GM21576 (cell line): ENCODE measurements around the gene CRIP1.
A peak's percentile ranks its signal among the peaks of the same experiment; 100 is the strongest.

ENCODE experiments used
- ATAC-seq: cut with Tn5 transposase; IDR thresholded peaks from one replicate; pipeline ENCODE4 v1.9.1; 2021; ENCODE audit warnings: mild to moderate bottlenecking, moderate library complexity; ENCODE audit not compliant: unreplicated experiment

CRIP1 gene

DNA sequence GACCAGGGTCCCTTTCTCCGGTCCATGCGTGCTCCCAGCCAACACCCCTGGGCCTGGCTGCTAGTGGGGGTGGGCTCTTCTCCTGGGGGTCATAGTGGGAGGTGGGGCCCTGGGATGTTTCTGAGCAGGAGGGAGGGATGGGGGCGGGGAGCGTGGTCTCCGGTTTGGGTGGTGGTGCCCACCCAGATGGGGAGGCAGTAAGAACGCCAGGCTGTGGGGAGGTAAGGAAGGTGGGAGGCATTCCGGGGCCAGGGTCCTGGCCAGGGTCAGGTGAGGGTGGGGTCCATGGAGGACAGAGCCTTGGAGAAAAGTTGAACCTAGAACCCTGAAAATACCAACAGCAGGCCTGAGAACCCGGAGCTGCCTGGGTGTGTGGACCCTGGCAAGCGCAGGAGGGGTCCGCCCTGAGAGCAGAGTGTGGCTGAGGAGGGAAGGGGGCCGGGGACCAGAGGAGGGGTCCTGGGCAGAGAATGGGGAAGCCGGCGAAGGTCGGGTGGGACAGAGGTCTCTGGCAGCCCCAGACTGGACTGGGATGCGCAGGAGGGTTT, 6.4 kb upstream of the CRIP1 start:
- ATAC-seq, result no peak

DNA sequence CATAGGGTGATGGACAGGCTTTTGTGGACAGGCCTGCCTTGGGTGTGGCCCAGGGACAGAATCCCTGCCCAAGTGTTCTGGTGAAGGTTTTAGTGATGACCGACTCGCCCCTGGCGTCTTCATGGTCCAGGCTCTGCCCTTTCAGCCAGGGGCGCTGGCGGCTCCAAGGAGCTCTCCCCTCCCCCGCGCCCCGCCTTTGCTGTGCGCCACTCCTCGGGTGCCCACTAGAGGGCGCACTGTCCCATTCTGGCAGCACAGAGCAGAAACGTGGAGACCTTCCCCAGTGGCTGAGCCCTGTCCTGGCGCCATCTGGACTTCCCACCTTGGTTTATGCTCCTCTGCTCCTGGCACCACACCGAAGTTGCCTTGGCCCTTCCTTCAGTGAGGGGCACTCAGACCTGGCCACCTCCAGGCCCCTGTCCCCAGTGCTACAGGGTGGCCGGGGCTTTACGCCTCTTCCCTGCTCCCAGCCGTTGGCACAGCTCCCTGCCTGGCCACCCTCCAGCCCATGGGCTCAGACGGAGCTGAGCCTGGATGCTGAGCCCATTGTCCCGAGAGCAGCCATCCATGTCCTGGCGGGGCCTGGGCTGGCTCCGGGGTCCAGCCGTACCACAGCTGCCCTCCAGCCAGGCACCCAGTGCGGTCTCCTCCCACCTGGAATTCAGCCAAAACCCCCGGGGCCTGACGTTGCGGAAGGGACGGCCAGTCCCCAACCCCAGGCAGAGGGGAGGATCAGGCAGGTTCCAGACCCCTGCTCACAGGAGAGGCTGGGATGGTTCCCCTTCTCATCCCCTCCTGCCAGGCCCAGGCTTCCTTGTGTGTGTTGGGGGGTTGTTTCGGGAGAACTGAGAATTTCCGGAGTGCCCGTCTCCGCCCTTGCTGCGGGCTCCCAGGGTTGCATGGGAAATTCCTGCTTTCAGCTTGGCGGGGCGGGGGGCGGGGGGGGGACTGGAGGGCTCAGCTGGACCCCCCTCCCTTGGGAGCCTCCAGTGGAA, 5.6 kb upstream of the CRIP1 start:
- peak; percentile 37 for ATAC-seq

DNA sequence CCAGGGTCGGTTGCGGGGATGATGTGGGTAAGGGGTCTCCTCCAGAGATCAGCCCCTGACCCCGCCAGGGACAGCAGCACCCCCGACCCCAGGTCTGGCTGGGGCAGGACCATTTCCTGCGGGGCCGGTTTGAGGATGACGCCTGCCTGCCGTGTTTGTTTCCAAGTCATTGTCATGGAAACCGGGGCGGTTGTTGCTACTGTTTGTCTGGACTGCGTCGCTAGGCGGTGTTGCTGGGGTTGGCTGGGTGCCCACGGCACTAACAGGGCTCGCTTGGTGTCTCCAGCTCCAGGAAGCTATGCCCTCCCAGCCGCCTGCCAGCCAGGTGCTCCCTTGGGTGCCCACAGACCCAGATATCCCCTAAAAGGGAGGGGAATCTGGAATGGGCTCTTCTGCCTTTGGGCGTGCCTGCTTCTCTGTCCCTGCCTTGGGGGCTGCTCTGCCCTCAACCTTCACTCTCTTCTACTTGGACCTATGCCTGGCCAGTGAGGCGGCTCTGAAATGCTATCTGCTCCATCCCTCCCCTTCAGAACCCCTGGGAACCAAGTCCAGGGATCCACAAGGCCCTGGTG, 4.7 kb upstream of the CRIP1 start:
- no peak for ATAC-seq

DNA sequence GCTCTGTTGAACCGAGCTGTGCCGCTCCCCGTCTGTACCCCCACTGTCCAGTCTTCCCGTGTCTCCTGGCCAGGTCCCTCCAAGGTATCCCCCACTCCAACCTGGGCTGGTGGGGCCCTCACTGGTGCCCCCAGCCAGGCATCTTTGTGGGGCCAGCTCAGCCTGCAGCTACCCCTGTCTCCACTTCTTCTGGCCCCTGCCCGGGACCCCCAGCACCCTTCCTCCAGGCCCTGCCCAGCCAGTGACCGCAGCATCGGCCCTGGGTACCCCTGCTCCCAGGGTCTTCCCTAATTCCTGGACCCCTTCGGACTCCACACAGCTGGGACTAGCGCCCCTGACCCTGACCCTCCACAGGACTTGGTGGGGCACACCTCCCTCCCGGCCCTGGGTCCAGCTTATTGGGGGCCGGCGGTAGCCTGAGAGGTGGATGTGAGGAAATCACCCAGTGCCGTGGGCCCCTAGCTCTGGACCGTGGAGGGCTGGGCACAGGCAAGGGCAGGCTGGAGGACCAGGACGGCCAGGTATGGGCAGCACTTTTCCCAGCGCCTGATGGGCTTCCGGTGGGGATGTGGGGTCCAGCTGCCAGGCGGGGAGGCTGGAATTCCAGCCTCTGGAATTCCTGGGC, 4.1 kb upstream of the CRIP1 start:
- ATAC-seq, result no peak

DNA sequence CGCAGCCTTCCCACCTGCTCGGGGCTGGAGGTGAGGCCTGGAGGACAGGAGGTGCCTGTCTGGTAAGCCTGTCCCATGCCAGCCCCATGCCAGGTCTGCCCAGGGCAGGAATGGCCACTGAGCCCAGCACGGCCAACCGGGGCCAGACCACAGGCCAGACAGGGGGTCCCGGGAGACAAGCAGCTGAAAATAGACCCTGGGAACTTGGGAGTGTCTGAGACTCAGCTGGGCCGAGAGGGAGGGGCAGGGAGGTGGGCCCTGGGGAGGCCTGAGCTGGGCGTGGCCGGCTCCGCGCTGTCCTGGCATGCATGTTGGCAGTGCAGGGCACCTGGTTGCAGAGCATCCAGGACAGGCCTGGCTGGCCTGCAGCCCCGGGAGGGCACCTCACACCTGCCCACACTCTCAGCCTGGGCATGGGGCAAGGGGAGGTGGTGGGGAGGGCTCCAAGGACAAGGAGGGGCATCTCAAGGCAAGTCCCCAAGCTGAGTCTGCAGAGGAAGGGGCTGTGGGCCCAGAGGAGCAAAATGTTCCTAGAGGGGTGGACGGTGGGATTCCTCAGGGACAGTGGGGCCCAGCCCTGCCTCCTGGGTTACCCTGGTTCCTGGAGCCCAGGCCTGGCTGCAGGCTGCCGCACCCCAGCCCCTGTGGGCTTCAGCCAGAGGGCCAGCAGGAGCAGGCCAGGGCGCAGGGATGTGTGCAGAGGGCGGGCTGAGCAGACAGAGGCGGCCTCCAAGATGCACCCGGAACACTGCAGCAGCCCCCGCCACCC, 3.2 kb upstream of the CRIP1 start:
- ATAC-seq, result no peak

DNA sequence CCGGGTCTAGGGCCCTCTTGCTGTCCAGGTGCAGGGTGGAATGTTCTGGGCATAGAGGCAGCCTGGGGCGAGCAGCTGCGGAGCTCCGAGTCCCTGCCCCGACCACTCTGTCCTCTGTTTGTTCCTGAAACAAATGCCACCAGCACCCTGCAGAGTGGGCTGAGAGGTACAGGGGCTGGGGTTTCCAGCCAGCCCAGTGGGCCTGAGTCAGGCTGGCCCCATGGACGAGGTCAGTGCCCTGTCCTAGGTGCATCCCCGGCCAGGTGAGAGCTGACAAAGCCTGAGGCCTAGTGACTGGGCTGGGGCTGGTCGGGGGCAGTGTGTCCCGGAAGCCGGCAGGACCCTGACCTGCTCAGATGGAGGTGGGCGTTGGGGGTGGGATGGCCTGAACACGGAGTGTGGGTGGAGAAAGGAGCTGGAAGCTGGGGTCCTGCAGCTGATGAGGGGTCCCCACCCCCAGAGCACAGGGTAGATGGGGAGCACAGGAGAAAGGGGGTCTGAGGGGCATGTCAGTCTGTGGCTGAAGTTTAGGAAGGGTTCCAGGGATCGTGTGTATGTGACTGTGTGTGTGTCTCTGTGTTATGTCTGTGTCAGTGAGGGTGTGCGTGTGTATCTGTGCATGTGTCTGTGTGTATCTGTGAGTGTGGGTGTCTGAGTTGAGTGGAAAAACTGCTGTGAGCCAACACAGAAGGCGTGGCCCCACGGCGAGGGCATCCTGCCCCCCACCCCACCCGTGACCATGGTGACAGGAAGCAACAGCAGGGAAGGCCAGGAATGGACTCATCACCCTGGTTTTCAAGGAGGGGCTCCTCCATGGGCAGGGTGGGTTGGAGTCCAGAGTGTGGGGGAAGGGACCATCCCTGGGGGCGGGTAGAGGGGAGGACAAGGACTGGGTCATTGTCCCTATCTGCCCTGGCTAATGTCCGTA, 2.4 kb upstream of the CRIP1 start:
- no peak for ATAC-seq

DNA sequence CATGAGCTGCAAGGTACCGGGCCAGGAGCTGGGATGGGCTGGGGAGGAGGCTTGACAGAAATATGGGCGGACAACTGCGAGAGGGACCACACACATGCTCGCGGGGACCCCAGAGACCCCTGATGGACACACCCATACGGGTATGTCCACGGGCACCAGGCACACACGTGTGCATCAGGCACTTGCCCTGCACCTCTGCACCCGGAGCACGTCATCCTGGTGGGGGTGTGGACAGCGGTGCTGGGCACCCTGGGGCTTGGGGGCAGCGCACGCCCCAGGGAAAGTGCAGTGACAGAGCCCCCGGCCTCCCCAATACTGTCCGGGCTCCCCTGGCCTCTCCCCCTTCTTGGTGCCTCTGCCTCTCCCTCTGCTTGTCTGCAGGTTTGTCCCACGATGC, 1.7 kb upstream of the CRIP1 start:
- ATAC-seq, result no peak

DNA sequence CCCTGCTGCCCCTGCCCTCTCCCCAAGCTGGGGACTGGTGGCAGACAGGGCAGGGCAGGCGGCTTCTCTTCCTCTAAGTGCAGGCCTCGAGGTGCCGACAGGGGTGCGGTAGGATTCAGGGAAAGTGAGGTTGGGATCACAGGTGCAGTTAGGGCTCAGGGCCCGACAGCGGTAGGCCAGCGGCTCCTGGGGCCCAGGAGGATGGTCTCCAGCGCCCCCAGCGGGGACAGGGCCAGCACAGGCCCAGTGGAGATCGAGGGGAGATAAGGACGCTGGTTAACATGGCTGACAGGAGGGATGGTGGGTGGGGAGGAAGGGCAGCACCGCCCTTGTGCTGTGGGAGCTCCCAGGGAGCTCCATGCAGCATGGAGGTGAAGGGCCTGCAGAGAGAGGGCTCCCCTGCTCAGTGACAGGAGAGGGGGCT, 935 bp upstream of the CRIP1 start:
- no peak for ATAC-seq

DNA sequence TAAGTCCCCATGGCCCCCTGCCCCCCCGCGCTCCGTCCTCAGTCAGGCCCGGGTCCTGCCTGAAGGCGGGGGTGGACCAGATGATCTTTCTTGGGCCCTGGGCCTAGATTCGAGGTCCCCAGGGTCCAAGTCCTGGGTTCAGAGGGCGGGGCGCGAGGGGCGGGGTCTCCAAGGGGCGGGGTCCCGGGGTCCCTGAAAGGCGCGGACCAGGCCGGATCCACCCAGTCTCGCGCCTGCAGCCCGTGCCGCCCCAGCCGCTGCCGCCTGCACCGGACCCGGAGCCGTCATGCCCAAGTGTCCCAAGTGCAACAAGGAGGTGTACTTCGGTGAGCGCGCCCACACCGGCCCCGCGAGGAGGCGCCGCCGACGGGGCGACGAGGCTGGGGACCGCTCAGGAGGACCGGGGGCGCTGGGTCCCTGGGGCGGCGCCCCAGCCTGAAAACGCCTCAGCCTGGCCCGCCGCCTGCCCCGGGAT, 325 bp downstream of the CRIP1 start:
- no peak for ATAC-seq

DNA sequence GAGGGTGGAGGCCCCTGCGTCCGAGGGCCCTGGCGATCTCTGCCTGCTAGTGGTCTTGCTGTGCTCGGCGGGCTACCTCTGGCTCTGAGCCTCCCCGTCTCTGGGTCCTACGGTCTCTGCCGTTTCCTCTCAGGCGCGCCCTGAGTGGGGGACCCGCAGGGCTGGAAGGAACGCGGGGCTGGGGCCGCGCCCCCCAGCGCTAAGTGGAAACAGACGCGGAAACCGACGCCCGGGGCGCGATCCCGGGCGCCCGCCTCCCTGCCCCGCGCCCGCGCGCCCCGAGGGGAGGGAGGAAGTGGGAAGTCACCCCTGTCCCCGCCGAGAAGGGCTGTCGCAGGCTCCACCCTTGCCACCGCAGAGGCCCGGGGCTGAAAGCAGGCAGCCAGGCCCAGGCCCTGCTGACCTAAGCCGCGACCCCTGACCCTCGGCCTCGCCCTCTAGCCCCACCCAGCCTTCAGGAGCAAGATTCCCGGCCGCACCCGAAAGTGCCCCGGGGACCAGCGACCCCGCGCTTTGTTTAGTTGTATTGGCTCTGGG, 831 bp downstream of the CRIP1 start:
- ATAC-seq, result no peak

DNA sequence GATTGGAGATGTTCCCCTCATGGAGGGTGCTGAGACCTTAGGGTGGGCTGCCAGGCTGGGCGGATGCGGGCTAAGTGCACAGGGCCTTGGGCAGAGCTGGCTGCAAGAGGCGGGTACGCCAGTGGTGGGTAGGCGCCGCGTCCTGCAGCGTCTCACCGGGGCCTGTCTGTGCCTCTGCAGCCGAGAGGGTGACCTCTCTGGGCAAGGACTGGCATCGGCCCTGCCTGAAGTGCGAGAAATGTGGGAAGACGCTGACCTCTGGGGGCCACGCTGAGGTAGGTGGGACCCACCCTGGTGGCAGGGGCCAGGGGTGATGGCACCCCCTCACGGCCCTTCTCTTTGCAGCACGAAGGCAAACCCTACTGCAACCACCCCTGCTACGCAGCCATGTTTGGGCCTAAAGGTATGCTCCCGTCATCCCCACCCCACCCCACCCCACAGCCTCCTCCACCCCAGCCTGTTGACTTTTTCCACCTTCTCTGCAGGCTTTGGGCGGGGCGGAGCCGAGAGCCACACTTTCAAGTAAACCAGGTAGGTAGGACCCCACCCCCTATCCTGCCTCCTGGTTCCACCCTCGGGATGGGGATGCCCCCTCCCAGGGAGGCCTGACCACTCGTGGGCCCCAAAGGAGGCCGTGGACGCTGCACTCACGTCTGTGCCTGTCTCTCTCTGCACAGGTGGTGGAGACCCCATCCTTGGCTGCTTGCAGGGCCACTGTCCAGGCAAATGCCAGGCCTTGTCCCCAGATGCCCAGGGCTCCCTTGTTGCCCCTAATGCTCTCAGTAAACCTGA, 1.5 kb downstream of the CRIP1 start:
- ATAC-seq, result no peak

DNA sequence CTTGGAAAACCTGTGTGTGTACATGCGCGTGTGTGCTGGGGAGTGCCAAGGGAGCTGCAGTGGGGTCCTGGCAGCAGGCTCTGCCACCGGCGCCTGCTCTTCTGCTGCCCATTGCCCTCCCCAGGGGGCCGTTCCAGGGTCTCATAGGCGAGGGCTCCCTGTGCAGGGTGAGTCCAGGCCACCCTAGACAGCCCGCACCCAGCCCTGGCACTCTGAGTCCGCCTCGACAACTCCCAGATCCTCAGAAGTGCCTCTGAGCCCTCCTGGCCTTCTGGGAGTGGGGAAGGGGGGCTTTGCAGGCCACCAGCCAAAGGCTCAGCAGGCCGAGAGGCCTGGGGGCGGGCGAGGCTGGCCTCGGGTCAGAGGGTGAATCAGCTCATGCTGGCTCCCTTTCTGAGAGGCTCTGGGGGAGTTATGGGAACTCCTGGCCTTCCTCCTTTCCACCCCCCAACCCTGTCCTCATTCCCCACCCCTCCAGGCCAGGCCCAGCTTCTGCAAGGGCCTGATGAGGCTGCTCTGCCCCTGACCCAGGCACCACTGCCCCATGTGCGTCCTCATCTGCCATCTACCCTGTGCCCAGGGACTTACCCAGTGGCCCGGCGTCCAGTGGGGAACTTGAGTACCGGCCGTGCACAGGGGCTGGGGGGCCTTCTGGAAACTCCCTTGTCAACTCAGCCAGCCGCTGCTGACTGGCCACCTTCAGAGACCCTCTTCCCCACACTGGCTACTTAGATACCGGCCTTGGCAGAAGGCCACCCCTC, 2.3 kb downstream of the CRIP1 start:
- ATAC-seq, result no peak

DNA sequence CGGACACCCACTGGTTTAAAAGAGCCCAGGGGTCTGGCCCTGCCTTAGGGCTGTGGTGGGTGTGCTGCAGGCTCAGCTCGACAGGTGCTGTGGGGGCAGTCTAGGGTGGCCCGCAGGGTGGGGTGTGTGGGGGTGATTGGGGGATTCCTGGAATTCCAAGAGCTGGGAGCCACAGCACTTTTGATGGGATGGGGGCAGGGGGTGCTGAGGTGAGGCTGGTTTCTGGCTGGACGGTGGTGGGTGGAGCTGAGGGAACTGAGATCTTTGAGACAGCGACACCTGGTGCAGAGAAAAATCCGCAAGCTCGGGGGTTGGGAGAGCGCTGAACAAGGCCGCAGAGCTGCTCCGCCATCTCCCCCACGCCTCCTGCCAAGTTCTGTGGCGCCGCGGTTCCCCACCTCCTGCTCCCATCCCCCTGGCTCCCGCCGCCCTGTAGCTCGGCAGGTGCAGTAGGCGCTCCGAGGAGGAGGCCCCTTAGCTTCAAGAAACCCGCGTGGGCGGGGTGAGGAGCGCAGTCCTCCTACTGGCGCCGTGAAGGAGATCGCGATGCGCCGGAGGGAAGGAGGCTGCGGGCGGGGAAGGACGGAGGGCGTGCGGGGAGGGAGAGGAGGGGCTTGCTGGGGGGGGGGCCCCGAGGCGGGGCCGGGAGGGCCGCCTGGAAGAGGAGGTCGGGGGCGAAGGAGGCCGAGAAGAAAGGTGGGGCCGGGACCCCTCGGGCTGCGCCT, 3.0 kb downstream of the CRIP1 start:
- ATAC-seq, result no peak

DNA sequence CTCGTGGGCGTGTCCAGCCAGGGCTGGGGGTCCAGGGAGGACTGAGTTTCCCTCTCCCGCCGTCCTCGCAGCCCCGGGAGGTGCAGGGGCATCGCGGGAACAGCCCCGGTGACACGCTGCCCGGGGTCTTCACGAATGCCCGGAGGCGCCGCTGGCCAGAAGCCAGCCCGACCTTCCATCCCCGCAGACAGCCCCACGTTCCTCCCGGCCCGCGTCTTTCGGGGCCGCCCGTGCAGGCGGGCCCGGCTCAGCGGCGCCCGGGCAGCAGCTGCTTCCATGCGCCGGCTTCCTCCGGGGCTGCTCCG, 3.5 kb downstream of the CRIP1 start:
- ATAC-seq, result peak; percentile 2

DNA sequence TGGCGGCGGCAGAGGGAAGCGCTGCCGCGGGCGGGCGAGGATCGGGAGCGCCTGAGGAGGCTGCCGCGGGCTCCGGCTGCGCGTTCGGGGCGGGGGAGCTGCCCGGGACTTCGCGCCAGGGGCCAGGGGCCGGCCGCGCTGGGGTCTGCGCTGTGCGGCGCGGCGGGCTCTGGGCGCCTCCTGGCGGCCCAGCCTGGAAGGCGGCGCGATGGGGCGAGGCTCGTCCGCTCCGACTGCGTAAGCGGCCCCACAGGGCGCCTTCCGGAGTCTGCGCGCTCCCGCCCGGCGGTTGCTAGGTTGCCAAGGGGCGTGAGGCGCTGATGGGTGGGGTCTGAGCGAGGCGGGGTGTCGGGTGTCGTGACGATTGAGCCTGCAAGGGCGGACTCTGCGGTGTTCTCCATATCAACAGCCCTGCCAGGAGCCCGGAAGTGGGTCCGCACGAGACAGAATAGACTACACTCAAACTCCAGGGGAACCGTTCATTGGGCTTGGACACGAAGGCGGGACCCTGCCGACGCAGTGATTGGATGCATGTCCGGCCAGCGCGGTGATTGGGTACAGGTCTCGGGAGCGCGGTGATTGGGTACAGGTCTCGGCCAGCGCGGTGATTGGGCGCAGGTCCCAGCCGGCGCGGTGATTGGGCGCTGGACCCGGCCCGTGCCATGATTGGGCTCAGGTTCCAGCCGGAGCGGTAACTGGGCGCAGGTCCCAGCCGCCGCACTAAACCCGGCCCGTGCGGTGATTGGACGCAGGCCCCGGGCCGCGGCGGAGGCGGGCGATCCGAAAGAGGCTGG, 4.1 kb downstream of the CRIP1 start, which contains the start of gene TEDC1:
Gene TEDC1, plus strand, starts transcription at position 675 of the 794 bp plus-strand sequence. CDS start 130 bp downstream, outside the sequence.
- peak; percentile 64 for ATAC-seq

DNA sequence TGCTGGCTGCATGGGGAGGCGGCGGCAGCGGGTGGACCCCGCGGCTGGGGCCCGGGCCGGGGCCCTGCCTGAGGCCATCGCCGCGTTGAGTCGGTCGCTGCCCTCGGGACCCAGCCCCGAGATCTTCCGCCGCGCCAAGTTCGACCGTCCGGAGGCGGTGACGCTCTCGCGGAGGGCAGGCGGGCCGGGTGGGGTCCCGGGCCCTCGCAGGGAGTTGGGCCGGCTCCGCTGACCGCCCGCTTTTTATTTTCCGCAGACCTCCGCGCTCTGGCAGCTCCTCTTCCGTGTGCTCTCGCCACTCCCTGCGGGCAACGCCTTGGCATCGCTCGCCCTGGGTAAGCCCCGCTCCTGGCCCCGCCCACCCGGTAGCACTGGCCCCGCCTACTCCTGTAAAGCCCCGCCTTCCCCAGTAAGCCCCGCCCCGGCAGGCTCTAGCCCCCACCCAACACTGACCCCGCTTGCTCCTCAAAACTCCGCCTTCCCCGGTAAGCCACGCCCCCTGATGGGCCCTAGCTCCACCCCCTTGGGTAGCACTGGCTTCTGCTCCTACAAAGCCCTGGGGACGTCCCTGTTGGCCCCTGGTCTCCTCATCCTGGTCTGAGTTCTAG, 4.8 kb downstream of the CRIP1 start:
- no peak for ATAC-seq
